GM12864 (cell line): ENCODE results near the gene CFDP1.

Source experiments
- DNase-seq: peaks from one replicate; pipeline ENCODE4 v3.0.0-alpha.2; 2011; ENCODE audit warnings: low read depth
- H3K4me3 ChIP-seq: 2 replicates; pipeline ENCODE4 v1.5.1; 2011; ENCODE audit warnings: mild to moderate bottlenecking, low read depth, low read length, control low read depth
- CTCF ChIP-seq: IDR thresholded peaks from 2 replicates; pipeline ENCODE4 v1.5.1; 2011; ENCODE audit warnings: low read depth, mild to moderate bottlenecking, moderate library complexity, low read length, control low read depth, inconsistent platforms; ENCODE audit errors: missing control alignments

Gene CFDP1

GRCh38 chr16:75311383-75311938 lies 121.8 kb downstream of the CFDP1 start:
- no peak overlapping the region for H3K4me3 ChIP-seq
- no peak for TF ChIP-seq CTCF
- no peak for DNase-seq

GRCh38 chr16:75310541-75310940 lies 122.8 kb downstream of the CFDP1 start:
- no peak overlapping the region for H3K4me3 ChIP-seq
- DNase-seq, result no peak

GRCh38 chr16:75309899-75310430 lies 123.3 kb downstream of the CFDP1 start:
- no peak overlapping the region for H3K4me3 ChIP-seq
- TF ChIP-seq CTCF, result no peak
- no peak for DNase-seq

More at GRCh38 chr16:75310541-75310940, 122.8 kb downstream of the CFDP1 start:
- TF ChIP-seq CTCF, result no peak

- no peak overlapping the region for H3K4me3 ChIP-seq
- no peak for DNase-seq
- no peak for TF ChIP-seq CTCF
Observed at GRCh38 chr16:75309156-75309555, 124.1 kb downstream of the CFDP1 start.

- H3K4me3 ChIP-seq, result no peak overlapping the region
- no peak for DNase-seq
- no peak for TF ChIP-seq CTCF
Observed at GRCh38 chr16:75308011-75308410, 125.3 kb downstream of the CFDP1 start.

GRCh38 chr16:75307506-75307905 lies 125.8 kb downstream of the CFDP1 start:
- H3K4me3 ChIP-seq, result no peak overlapping the region
- no peak for DNase-seq
- TF ChIP-seq CTCF, result no peak
